Measurements from ENCODE around the gene ZNF841.
"Not testable (repeated sequence)": the region's sequence is repeated elsewhere in the genome, so short reads cannot be mapped to it uniquely, and the experiment has no call there.

ZNF841 gene

DNA sequence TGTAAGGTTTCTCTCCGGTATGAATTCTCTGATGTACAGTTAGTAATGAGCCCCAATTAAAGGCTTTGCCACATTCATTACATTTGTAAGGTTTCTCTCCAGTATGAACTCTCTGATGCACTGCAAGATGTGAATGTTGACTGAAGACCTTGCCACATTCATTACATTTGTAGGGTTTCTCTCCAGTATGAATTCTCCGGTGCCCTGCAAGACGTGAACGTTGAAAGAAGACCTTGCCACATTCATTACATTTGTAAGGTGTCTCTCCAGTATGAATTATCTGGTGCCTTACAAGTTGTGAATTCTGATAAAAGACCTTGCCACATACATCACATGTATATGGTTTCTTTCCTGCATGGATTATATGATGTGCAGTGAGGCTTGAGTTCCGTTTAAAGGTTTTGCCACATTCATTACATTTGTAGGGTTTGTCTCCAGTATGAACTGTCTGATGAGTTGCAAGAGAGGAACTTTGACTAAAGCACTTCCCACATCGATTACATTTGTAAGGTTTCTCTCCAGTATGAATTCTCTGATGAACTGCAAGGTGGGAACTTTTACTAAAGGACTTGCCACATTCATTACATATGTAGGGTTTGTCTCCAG is 29.2 kb downstream of the ZNF841 start:
- no peak for DNase-seq

DNA sequence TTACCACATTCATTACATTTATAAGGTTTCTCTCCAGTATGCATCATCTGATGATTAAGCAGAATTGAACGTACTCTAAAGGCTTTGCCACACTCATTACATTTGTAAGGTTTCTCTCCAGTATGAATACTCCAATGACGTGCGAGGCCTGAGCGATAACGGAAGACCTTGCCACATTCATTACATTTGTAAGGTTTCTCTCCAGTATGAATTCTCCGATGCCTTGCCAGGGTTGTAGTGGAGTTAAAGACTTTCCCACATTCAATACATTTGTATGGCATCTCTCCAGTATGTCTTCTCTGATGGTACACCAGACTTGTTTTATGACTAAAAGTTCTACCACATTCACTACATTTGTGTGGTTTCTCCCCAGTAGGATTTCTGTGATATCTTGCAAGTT is 30.2 kb downstream of the ZNF841 start:
- DNase-seq = no peak

DNA sequence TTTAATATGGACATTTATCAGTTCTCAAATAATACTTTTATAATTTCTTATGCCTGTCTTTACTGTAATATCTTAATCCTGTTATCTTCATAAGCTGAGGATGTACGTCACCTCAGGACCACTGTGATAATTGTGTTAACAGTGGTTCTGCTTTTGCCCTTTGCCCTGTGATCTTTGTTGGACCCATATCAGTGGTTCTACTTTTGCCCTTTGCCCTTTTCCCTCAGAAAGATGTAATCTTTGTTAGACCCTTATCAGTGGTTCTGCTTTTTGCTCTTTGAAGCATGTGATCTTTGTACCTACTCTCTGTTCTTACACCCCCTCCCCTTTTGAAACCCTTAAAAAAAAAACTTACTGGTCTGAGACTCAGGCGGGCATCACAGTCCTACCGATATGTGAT is 39.1 kb downstream of the ZNF841 start:
- not testable (repeated sequence) for DNase-seq

DNA sequence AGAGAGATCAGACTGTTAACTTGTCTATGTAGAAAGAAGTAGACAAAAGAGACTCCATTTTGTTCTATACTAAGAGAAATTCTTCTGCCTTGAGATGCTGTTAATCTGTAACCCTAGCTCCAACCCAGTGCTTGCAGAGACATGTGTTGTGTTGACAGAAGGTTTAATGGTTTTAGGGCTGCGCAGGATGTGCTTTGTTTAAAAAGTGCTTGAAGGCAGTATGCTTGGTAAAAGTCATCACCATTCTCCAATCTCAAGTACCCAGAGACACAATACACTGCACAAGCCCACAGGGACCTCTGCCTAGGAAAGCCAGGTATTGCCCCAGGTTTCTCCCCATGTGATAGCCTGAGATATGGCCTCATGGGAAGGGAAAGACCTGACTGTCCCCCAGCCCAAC is 43.8 kb downstream of the ZNF841 start:
- DNase-seq = not testable (repeated sequence)

DNA sequence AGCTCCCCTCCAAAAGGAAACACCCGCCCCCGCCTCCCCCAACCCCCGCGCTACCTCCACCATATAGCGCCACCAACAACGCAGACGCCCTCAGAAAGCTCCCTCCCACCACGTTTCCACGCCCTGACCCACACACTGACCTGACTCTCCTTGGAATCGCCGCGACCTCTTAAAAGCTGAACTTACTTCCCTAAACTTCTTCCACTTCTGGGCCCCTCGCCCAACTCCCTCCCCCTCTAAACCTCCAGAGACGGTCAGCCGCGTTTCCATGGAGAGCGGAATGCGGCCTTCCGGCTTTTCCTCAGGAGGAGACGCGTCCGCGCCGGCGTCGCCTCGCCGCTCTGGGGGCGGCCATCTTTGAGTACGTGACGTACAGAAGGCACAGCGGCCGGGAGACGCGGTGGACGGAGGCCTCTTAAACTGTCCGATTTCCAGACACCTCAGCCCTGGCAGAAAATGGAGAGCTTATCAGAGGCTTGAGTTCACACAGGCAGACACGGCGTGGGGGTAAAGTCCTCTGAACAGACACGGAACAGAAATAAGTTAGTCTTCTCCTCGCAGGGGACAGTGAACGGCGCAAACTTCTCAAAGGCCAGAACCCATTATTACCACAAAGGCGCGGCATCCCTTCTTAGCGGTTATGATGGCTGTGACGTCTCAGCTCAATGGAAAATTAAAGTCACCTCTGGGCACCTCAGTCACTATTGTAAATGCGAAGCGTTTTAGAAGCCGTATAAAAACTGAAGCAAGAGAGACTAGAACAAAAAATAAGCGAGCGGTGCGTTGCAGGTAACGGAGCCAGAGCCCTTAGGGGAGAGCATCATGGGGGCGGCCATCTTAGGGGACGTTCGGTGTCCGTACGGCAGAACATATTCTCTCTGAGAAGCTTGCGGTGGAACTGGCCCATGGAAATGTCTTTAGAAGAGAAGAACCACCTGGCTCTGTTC is 46.7 kb downstream of the ZNF841 start, which contains the start of gene ZNF432:
Gene ZNF432 (minus strand): TSS at position 284 of the 947 bp plus-strand sequence. CDS start 1,970 bp downstream, outside the sequence.
- peak; percentile 60 to 94 (median 76) for DNase-seq

DNA sequence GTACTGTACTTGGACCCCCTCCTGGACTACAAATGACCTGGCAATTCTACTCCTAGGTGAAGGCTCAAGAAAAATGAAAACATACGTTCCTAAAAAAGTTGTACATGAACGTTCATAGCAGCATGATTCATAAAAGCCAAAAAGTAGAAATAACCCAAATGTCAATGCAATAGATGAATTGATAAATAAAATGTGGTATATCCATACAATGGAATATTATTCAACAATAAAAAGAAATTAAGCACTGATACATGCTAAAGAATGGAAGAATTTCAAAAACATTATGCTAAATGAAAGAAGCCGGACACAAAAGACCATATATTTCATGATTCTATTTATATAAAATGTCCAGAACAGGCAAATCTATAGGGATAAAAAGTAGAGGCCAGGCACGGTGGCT is 56.4 kb downstream of the ZNF841 start:
- no peak for DNase-seq

DNA sequence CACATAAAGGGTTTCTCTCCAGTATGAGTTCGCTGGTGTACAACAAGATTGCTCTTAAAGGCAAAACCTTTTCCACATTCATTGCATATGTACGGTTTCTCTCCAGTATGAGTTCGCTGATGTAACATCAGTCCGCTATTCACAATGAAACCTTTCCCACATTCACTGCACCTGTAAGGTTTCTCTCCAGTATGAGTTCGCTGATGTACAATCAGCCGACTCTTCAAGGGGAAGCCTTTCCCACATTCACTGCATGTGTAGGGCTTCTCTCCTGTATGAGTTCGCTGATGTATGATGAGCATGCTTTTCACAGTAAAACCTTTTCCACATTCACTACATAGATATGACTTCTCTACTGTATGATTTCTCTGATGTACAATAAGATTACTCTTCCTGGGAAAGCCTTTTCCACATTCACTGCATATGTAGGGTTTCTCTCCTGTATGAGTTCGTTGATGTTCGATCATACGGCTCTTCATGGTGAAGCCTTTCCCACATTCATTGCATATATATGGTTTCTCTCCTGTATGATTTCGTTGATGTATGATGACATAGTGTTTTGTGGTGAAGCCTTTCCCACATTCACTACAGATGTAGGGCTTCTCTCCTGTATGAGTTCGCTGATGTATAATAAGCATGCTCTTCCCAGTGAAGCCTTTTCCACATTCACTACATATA is 61.4 kb downstream of the ZNF841 start:
- DNase-seq = no peak

DNA sequence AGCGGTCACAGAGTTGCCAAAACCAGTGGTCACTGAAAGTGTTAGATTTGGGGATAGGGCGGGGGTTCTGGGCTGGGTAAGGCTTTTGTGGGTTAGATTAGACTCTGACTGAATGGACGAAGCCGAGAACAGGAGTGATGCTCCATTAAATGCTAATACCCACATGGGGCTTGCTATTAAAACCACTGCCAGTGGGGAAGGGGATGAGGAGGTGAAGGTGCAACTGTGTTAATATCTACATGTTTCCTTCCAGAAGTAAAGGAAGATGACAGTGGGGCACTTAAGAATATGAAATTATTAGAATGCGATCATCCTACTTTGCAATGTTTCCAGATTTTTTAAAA is 66.8 kb downstream of the ZNF841 start:
- no peak for DNase-seq

DNA sequence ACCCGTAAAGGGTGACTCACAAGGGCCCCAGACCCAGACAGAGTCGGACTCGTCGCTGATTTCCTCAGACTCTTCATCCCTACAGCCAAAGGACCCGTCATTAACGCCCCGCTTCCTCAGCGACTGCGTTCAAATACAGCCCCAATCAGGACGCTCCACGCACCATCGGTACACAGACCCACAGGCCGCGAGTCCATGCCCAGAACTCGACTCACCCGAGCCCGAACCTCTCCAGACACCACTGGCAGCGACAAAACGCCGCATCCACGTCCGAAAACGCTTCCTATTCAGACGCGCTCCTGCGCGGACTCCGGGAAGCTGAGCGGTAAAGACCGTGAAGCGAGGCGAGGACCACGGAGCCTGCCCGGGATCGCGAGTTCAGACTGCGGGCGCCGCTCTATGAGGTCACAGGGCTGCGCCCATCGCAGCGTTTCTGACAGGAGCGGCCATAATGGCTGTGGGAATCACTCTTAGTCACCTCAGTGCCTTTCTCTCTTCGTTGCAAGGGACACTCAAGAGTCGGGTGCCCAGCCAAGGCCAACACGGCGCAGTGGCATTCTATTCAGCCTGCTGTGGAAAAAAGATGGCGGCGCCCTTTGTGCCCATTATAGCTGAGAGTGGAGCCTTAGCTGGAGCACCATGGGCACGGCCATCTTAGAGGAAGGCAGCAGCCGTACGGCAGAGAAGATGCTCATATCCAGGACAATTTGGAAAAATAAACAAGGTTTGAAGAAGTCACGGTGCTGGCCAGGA is 67.4 kb downstream of the ZNF841 start, which contains the start of gene ZNF614:
Gene ZNF614 (minus strand): TSS at position 353 of the 753 bp plus-strand sequence. CDS start 2,634 bp downstream, outside the sequence.
- peak; percentile 62 to 92 (median 79) for DNase-seq

DNA sequence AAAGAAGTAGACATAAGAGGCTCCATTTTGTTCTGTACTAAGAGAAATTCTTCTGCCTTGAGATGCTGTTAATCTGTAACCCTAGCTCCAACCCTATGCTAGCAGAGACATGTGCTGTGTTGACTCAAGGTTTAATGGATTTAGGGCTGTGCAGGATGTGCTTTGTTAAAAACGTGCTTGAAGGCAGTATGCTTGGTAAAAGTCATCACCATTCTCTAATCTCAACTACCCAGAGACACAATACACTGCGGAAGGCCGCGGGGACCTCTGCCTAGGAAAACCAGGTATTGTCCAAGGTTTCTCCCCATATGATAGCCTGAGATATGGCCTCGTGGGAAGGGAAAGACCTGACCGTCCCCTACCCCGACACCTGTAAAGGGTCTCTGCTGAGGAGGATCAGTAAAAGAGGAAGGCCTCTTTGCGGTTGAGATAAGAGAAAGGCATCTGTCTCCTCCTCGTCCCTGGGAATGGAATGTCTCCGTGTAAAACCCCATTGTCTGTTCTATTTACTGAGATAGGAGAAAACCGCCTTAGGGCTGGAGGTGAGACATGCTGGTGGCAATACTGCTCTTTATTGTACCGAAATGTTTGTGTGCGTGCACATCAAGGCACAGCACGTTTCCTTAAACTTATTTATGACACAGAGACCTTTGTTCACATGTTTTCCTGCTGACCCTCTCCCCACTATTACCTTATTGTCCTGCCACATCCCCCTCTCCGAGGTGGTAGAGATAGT is 69.1 kb downstream of the ZNF841 start:
- DNase-seq = not testable (repeated sequence)

DNA sequence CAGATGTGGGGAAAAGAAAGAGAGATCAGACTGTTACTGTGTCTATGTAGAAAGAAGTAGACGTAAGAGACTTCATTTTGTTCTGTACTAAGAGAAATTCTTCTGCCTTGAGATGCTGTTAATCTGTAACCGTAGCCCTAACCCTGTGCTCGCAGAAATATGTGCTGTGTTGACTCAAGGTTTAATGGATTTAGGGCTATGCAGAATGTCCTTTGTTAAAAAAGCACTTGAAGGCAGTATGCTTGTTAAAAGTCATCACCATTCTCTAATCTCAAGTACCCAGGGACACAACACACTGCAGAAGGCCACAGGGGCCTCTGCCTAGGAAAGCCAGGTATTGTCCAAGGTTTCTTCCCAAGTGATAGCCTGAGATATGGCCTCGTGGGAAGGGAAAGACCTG is 71.1 kb downstream of the ZNF841 start:
- DNase-seq = not testable (repeated sequence)

DNA sequence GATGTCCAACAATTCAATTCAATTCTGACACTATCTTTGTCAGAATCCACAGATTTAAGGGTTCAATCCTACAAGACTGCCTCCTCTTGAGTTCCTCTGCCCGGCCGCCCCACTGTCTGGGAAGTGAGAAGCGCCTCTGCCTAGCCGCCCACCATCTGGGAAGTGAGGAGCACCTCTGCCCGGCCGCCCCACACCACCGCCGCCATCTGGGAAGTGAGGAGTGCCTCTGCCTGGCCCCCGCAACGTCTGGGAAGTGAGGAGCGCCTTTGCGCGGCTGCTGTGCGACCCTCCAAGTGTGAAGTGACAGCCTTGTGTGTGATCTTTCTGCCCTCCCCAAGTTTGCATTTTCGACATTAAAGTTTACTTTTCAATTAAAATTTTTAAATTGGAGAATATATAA is 73.4 kb downstream of the ZNF841 start:
- DNase-seq = no peak

DNA sequence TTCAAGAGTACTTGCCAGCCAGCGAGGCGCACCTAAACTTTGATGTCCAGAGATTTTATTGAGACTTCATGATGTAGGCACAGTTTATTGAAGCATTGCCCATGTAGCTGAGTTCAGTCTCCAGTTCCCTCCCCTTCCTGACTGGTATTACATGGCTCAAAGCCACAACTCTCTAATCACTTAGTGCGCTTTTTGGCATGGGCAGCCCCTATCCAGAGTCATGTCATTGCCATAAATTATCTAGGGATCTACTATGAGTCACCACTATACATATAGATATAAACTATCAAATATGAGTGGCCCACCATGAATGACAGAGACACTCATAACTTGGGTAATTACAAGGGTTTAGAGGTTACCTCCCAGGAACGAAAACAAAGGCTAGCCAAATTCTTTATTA is 75.1 kb downstream of the ZNF841 start:
- DNase-seq = no peak

Measured in stimulated activated naive CD4-positive, alpha-beta T cell (primary cell).